Transverse colon (tissue), 4 donors: ENCODE results near the gene SARS1. TPM values are rescaled to one million over a fixed set of nuclear protein-coding genes. Genes with fewer than 3 reads are reported as not detected.
A peak's percentile ranks its signal among the peaks of the same experiment; 100 is the strongest.

Experiments used
- DNase-seq: peaks from one replicate; pipeline ENCODE4 v3.0.0-alpha.2; 2019
- H3K27ac ChIP-seq, 4 donors: fragments of 200-600 bp; sonication (generic); 2 replicates each; pipeline ENCODE4 v1.5.1; 2016 to 2018; ENCODE audit warnings: inconsistent platforms in 4 of 4
- H3K27me3 ChIP-seq: fragments of 200-600 bp; sonication (generic); 2 replicates; pipeline ENCODE4 v1.5.1; 2017; ENCODE audit warnings: inconsistent platforms
- H3K36me3 ChIP-seq, 4 donors: fragments of 200-600 bp; sonication (generic); 2 replicates each; pipeline ENCODE4 v1.5.1; 2017 to 2019; ENCODE audit warnings: inconsistent platforms in 4 of 4
- H3K4me1 ChIP-seq, 4 donors: fragments of 200-600 bp; sonication (generic); 2 replicates each; pipeline ENCODE4 v1.5.1; 2017 to 2020; ENCODE audit warnings: inconsistent platforms in 4 of 4
- H3K4me3 ChIP-seq, 4 donors: fragments of 200-600 bp; sonication (generic); 1 replicate in 1 of 4; 2 replicates in 3 of 4; pipeline versions ENCODE4 v1.5.1 to v1.6.1; 2017 to 2019; ENCODE audit warnings: inconsistent platforms in 4 of 4
- H3K9me3 ChIP-seq, 2 donors: fragments of 200-600 bp; sonication (generic); 2 replicates each; pipeline ENCODE4 v1.5.1; 2017 to 2019; ENCODE audit warnings: inconsistent platforms in 2 of 2
- EP300 ChIP-seq: sonication (generic); formaldehyde crosslinking; IDR thresholded peaks from one replicate; pipeline ENCODE4 v1.6.1; 2017; ENCODE audit warnings: antibody characterized with exemption, low read depth
- POLR2A ChIP-seq: fragments of 450-650 bp; IDR thresholded peaks from one replicate; pipeline ENCODE4 v1.6.1; 2016; ENCODE audit warnings: antibody characterized with exemption, mild to moderate bottlenecking, moderate library complexity
- POLR2AphosphoS5 ChIP-seq, 3 donors: sonication (generic); formaldehyde crosslinking; IDR thresholded peaks; one replicate each; pipeline ENCODE4 v1.6.1; 2016; ENCODE audit warnings: antibody characterized with exemption in 3 of 3
- WGBS, 2 donors: methylation state at CpG; one replicate each; pipeline ENCODE4 v1.1.5; 2018; ENCODE audit warnings: low coverage in 1 of 2; 5-methylcytosine and 5-hydroxymethylcytosine counted together
- in situ Hi-C, 4 donors: fragments of 200-750 bp; cut with MboI; loops; one replicate each; pipeline versions ENCODE4 v1.15.0 to v1.15.1; 2017; ENCODE audit warnings: low sequenced_read_pairs in 3 of 4, low pct_ligation_motif_present in 1 of 4, low pct_unique_long_range_greater_than_20kb in 1 of 4
- intact Hi-C: fragments of 100-400 bp; cut with DNase I; formaldehyde crosslinking; loops from one replicate; pipeline ENCODE4 v1.15.1; 2023; ENCODE audit warnings: low total_unique reads
- total RNA-seq, 4 donors: library from RNA; depleted of rRNA; stranded (reverse); fragments of >200 nt; gene quantifications; one replicate each; pipeline ENCODE4 v1.1.0, GENCODE V29; 2016
- TF ChIP-seq, protein P1 (sequence below), 5 experiments: fragments of 200-600 bp in 3 of 5; fragments of 450-650 bp in 2 of 5; sonication (generic) in 3 of 5; IDR thresholded peaks; 1 replicate in 2 of 5; 2 replicates in 3 of 5; pipeline ENCODE4 v1.5.1; 2016 to 2017; ENCODE audit warnings: antibody characterized with exemption in 5 of 5, inconsistent platforms in 3 of 5, mild to moderate bottlenecking in 2 of 5, moderate library complexity in 1 of 5

SARS1 gene
- total RNA-seq, 4 donors from 2014 or later = 79.4 to 150 (median 125) TPM

DNA sequence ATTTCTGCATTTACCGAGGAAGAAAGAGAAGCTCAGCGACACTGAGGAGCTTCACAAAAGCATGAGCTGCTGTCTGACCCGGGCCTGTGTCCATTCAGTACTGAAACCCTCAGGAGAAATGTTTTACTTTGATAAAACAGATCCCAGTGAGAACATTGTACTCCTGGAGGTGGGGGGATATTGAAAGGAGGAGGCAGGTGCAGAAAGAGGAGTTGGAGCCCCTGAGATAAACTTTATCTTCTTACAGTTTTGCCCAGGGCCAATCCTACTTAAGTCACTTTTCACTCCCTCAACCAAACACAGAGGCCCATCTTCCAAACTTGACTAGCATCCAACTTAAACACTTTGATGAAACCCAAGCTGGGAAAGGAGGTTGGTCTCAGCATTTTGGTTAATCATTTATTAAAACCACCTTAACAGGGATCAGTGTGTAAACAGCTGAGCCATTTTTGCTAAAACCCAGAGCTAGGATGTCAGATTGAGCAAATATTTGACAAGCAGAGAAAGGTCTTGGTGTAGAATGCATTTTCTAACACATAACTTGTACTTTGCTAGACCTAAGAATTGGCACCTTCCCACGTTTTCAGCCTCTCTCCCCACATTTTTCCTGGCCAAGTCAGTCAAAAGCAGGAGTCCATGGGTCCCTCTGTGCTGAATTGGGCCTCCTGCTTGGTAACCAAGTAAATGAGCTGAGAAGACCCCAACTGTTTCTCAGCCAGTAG is 32.5 kb upstream of the SARS1 start:
- intact Hi-C loops (no loop called here), in situ Hi-C loops (no loop called here)
- Histone ChIP-seq H3K9me3 (no peaks in the 10 kb centered on the region), H3K4me3 (no peak overlapping the region), H3K4me1 (peaks cover 0 to 30% (median 20%) of the 10 kb centered on the region in 4 donors), H3K27ac (peak overlapping the region; percentile 62 to 84 (median 67)), H3K36me3 (no peaks in the 10 kb centered on the region), H3K27me3 (no peaks in the 10 kb centered on the region)
- TF ChIP-seq POLR2AphosphoS5 (IDR thresholded peaks at IDR 0.05) (no peak), EP300 (no peak), POLR2A (no peak)
- TF ChIP-seq, protein P1, sequence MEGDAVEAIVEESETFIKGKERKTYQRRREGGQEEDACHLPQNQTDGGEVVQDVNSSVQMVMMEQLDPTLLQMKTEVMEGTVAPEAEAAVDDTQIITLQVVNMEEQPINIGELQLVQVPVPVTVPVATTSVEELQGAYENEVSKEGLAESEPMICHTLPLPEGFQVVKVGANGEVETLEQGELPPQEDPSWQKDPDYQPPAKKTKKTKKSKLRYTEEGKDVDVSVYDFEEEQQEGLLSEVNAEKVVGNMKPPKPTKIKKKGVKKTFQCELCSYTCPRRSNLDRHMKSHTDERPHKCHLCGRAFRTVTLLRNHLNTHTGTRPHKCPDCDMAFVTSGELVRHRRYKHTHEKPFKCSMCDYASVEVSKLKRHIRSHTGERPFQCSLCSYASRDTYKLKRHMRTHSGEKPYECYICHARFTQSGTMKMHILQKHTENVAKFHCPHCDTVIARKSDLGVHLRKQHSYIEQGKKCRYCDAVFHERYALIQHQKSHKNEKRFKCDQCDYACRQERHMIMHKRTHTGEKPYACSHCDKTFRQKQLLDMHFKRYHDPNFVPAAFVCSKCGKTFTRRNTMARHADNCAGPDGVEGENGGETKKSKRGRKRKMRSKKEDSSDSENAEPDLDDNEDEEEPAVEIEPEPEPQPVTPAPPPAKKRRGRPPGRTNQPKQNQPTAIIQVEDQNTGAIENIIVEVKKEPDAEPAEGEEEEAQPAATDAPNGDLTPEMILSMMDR (IDR thresholded peaks at IDR 0.05) = no peak
- 19 to 31% methylated on average over 2 to 4 of the region's 4 CpGs for WGBS, 2 donors
- DNase-seq = no peak

DNA sequence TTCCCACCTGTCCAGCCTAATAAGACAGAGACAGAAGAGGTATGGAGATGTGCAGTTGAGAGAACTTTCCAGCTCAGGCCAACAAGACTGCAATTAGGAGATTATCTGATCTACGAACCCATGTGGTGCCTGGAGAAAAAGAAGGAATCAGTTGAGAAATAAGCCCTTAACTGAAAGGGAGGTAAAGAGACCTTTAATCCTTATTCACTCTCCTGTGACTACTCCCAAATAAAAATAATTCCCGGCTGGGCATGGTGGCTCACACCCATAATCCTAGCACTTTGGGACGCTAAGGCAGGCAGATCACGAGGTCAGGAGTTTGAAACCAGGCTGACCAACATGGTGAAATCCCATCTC is 31.9 kb upstream of the SARS1 start:
- H3K4me1 ChIP-seq = peaks cover 0 to 33% (median 20%) of the 10 kb centered on the region in 4 donors
- intact Hi-C loops = no loop called here
- H3K4me3 ChIP-seq = no peak overlapping the region
- DNase-seq = no peak
- TF ChIP-seq, protein P1 (IDR thresholded peaks at IDR 0.05) = no peak
- TF ChIP-seq POLR2AphosphoS5 (IDR thresholded peaks at IDR 0.05) = no peak
- TF ChIP-seq EP300 = no peak
- no peak for TF ChIP-seq POLR2A
- WGBS, 2 donors = 50 to 52% methylated on average over 1 to 4 of the region's 4 CpGs
- H3K27me3 ChIP-seq = no peaks in the 10 kb centered on the region
- no peaks in the 10 kb centered on the region for H3K9me3 ChIP-seq
- H3K27ac ChIP-seq = peak overlapping the region; percentile 62 to 84 (median 67)
- H3K36me3 ChIP-seq = no peaks in the 10 kb centered on the region
- in situ Hi-C loops = no loop called here

DNA sequence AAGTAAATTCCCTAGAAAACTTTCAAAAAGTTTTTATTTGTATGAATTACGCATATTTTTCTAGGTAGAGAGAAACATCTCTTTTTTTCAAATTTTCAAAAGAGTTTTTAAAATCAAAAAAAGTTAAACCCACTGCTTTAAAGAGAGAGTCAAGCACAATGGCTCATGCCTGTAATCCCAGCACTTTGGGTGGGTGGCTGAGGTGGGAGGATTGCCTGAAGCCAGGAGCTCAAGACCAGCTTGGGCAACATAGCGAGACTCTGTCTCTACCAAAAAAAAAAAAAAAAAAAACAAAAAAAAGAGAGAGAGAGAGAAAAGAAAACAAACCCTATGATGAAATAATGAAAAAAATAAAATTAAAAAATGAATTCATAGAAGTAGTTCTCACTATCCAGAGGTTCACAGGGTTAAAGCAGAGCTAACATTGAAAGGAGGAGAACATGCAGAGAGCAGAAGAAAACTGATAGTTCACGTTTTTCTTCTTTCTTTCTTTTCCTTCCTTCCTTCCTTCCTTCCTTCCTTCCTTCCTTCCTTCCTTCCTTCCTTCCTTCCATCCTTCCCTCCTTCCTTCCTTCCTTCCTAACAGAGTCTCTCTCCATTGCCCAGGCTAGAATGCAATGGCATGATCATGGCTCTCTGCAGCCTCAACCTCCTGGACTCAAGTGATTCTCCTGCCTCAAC is 30.5 kb upstream of the SARS1 start:
- in situ Hi-C loops = no loop called here
- Histone ChIP-seq H3K36me3 (no peaks in the 10 kb centered on the region), H3K27me3 (no peaks in the 10 kb centered on the region), H3K4me3 (no peak overlapping the region), H3K9me3 (no peaks in the 10 kb centered on the region), H3K27ac (no peak overlapping the region), H3K4me1 (peaks cover 4 to 37% (median 20%) of the 10 kb centered on the region in 4 donors)
- WGBS, 2 donors = 83 to 86% methylated on average over 2 to 3 of the region's 3 CpGs
- no peak for TF ChIP-seq POLR2AphosphoS5 (IDR thresholded peaks at IDR 0.05)
- no peak for TF ChIP-seq POLR2A
- TF ChIP-seq, protein P1 (IDR thresholded peaks at IDR 0.05) = no peak
- TF ChIP-seq EP300 = no peak
- no peak for DNase-seq
- intact Hi-C loops = no loop called here

DNA sequence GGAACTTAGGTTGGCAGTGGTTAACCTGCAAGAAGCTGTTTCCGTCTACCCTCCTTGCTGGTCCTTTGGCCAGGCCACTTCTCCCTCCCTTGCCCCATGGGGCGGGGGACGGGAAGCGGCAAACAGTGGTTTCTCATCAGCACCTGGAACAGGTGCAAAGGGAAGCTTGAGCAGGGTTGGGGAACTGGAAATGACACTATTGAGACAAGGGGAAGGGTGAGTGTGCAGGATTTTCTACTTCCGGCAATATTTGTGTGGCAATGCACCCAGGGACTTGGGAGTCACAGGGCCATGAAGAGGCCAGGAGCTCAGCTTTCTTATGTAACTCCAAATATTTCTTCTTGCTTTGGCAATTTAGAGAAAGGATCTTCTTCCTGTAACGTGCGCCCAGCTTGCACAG is 29.0 kb upstream of the SARS1 start:
- peaks cover 4 to 33% (median 19%) of the 10 kb centered on the region in 4 donors for H3K4me1 ChIP-seq
- no peaks in the 10 kb centered on the region for H3K9me3 ChIP-seq
- 71 to 78% methylated on average over 1 to 7 of the region's 7 CpGs for WGBS, 2 donors
- no peaks in the 10 kb centered on the region for H3K27me3 ChIP-seq
- no peak overlapping the region for H3K4me3 ChIP-seq
- H3K27ac ChIP-seq = peak overlapping the region in 1 of 4 donors; percentile 14
- intact Hi-C loops (no loop called here), in situ Hi-C loops (no loop called here)
- H3K36me3 ChIP-seq = no peaks in the 10 kb centered on the region
- TF ChIP-seq POLR2AphosphoS5 (IDR thresholded peaks at IDR 0.05) (no peak), EP300 (no peak), POLR2A (no peak)
- TF ChIP-seq, protein P1 (IDR thresholded peaks at IDR 0.05) = no peak
- DNase-seq = no peak
